Fibroblast of upper back skin (primary cell): ENCODE data around the gene SNF8.

Source experiments
- DNase-seq: peaks from one replicate; pipeline ENCODE4 v3.0.0-alpha.2; 2013

The SNF8 gene

GRCh38 chr17:48883171-48883570 is 61.5 kb downstream of the SNF8 start:
- no peak for DNase-seq

GRCh38 chr17:48882272-48882671 is 62.4 kb downstream of the SNF8 start:
- no peak for DNase-seq
